Liver (tissue), 9 donors: Measurements from ENCODE around the gene LMBRD2. TPM values are rescaled to one million over a fixed set of nuclear protein-coding genes. Genes with fewer than 3 reads are reported as not detected.

Experiments used
- DNase-seq: peaks from one replicate; pipeline ENCODE4 v3.0.0-alpha.2; 2017; ENCODE audit warnings: low spot score
- H3K27ac ChIP-seq, 2 donors: one replicate each; pipeline ENCODE4 v1.7.0; 2013; ENCODE audit warnings: inconsistent platforms in 2 of 2, low read length in 2 of 2, control low read depth in 1 of 2, low read depth in 1 of 2, mild to moderate bottlenecking in 1 of 2
- H3K27me3 ChIP-seq, 4 donors: one replicate each; pipeline versions ENCODE4 v1.6.1 to v1.7.0; 2013; ENCODE audit warnings: low read length in 3 of 4, inconsistent platforms in 1 of 4, mild to moderate bottlenecking in 1 of 4, moderate library complexity in 1 of 4; ENCODE audit not compliant: control insufficient read depth in 4 of 4, insufficient read depth in 4 of 4
- H3K36me3 ChIP-seq, 4 donors: one replicate each; pipeline versions ENCODE4 v1.6.1 to v1.7.0; 2013; ENCODE audit warnings: low read length in 3 of 4, mild to moderate bottlenecking in 3 of 4, low read depth in 1 of 4, moderate library complexity in 1 of 4; ENCODE audit not compliant: control insufficient read depth in 4 of 4, insufficient read depth in 3 of 4
- H3K4me1 ChIP-seq, 4 donors: one replicate each; pipeline versions ENCODE4 v1.6.1 to v1.7.0; 2013; ENCODE audit warnings: low read length in 3 of 4, mild to moderate bottlenecking in 3 of 4, moderate library complexity in 1 of 4; ENCODE audit not compliant: control insufficient read depth in 4 of 4, insufficient read depth in 4 of 4
- H3K4me3 ChIP-seq, 3 donors: one replicate each; pipeline versions ENCODE4 v1.6.1 to v1.7.0; 2013; ENCODE audit warnings: low read length in 3 of 3, control low read depth in 1 of 3, low read depth in 1 of 3, mild to moderate bottlenecking in 1 of 3
- H3K9ac ChIP-seq, 2 donors: one replicate each; pipeline ENCODE4 v1.7.0; 2013; ENCODE audit warnings: low read length in 2 of 2, mild to moderate bottlenecking in 2 of 2, moderate library complexity in 2 of 2, control low read depth in 1 of 2, low read depth in 1 of 2
- H3K9me3 ChIP-seq, 4 donors: one replicate each; pipeline versions ENCODE4 v1.6.1 to v1.7.0; 2013; ENCODE audit warnings: low read length in 3 of 4; ENCODE audit not compliant: control insufficient read depth in 4 of 4
- ATF3 ChIP-seq: IDR thresholded peaks from 2 replicates; pipeline ENCODE4 v1.6.1; 2016; ENCODE audit warnings: antibody characterized with exemption
- CTCF ChIP-seq: fragments of 150-350 bp; IDR thresholded peaks from 2 replicates; pipeline ENCODE4 v1.5.1; 2017; ENCODE audit warnings: improper control_type of control experiment, low read depth, low read length; ENCODE audit not compliant: missing input control
- EGR1 ChIP-seq, 2 donors: IDR thresholded peaks; 2 replicates each; pipeline ENCODE4 v1.6.1; 2016 to 2018; ENCODE audit warnings: antibody characterized with exemption in 2 of 2, low read depth in 2 of 2
- FOXA1 ChIP-seq: IDR thresholded peaks from 2 replicates; pipeline ENCODE4 v1.6.1; 2016; ENCODE audit warnings: antibody characterized with exemption
- GABPA ChIP-seq, 2 donors: IDR thresholded peaks in 1 of 2; conservative IDR thresholded peaks in 1 of 2; 2 replicates each; pipeline ENCODE4 v1.6.1; 2016; ENCODE audit warnings: antibody characterized with exemption in 2 of 2, mild to moderate bottlenecking in 1 of 2, moderate library complexity in 1 of 2
- HNF4A ChIP-seq, 2 donors: conservative IDR thresholded peaks; 2 replicates each; pipeline ENCODE4 v1.6.1; 2016; ENCODE audit warnings: antibody characterized with exemption in 2 of 2, mild to moderate bottlenecking in 2 of 2
- MAX ChIP-seq: IDR thresholded peaks from 2 replicates; pipeline ENCODE4 v1.6.1; 2016; ENCODE audit warnings: antibody characterized with exemption
- NR2F2 ChIP-seq: IDR thresholded peaks from 2 replicates; pipeline ENCODE4 v1.6.1; 2016; ENCODE audit warnings: antibody characterized with exemption
- RAD21 ChIP-seq, 2 donors: IDR thresholded peaks; 2 replicates each; pipeline ENCODE4 v1.6.1; 2016; ENCODE audit warnings: antibody characterized with exemption in 2 of 2, mild to moderate bottlenecking in 2 of 2
- REST ChIP-seq: IDR thresholded peaks from 2 replicates; pipeline ENCODE4 v1.6.1; 2016; ENCODE audit warnings: antibody characterized with exemption, mild to moderate bottlenecking
- TAF1 ChIP-seq: conservative IDR thresholded peaks from 2 replicates; pipeline ENCODE4 v1.6.1; 2016; ENCODE audit warnings: antibody characterized with exemption, mild to moderate bottlenecking
- YY1 ChIP-seq: IDR thresholded peaks from 2 replicates; pipeline ENCODE4 v1.6.1; 2016; ENCODE audit warnings: antibody characterized with exemption, mild to moderate bottlenecking
- WGBS: extraction: QIAGEN DNeasy Blood & Tissue Kit; methylation state at CpG from one replicate; pipeline ENCODE4 v1.1.7; 2013; 5-methylcytosine and 5-hydroxymethylcytosine counted together
- polyA plus RNA-seq, 2 donors: library from polyadenylated mRNA; stranded (reverse) in 1 of 2; unstranded in 1 of 2; fragments of 200-250 nt in 1 of 2; fragments of >200 nt in 1 of 2; fragmentation: Nextera tagmentation in 1 of 2; extraction: Ambion mirVana in 1 of 2; gene quantifications; one replicate each; pipeline versions ENCODE4 v1.2.1 to v1.2.3, GENCODE V29; 2013 to 2015
- total RNA-seq, 2 donors: library from RNA; depleted of rRNA; stranded (reverse); fragments of >200 nt; gene quantifications; one replicate each; pipeline ENCODE4 v1.2.3, GENCODE V29; 2014
- TF ChIP-seq, protein P1 (sequence below): IDR thresholded peaks from 2 replicates; pipeline ENCODE4 v1.6.1; 2016; ENCODE audit warnings: antibody characterized with exemption
- donor health status: healthy.
- donor health status: healthy.
- donor health status: healthy.
- donor health status: healthy.
- donor health status: healthy.

The LMBRD2 gene
- total and polyA plus RNA-seq, 4 donors = 3.8 to 20.5 (median 9.2) TPM

- DNase-seq = no peak
- Histone ChIP-seq H3K27ac (no peak overlapping the region), H3K4me3 (no peak overlapping the region), H3K36me3 (no peaks in the 10 kb centered on the region), H3K4me1 (peaks cover 0 to 5% (median 4%) of the 10 kb centered on the region in 4 donors), H3K27me3 (no peaks in the 10 kb centered on the region), H3K9ac (peak overlapping the region in 1 of 2 donors; percentile 13), H3K9me3 (no peaks in the 10 kb centered on the region)
- TF ChIP-seq RAD21 (IDR thresholded peaks at IDR 0.05) (peak; percentile 64 to 78), CTCF (peak; percentile 19), ATF3 (no peak), HNF4A (conservative IDR thresholded peaks at IDR 0.05) (no peak)
- WGBS = 68% methylated on average over 3 of the region's 3 CpGs
These were observed 78.0 kb downstream of the LMBRD2 start for GRCh38 chr5:36073595-36074216.

- H3K4me1 ChIP-seq = peaks cover 0 to 15% (median 8%) of the 10 kb centered on the region in 4 donors
- DNase-seq = no peak
These were observed 80.8 kb downstream of the LMBRD2 start for GRCh38 chr5:36070687-36071571.

More at GRCh38 chr5:36070687-36071571, 80.8 kb downstream of the LMBRD2 start:
- TF ChIP-seq ATF3 (no peak), FOXA1 (no peak), EGR1 (IDR thresholded peaks at IDR 0.05; ENCODE audit: low read depth in 2 of 2) (no peak), NR2F2 (no peak), MAX (no peak), REST (no peak), TAF1 (no peak), HNF4A (conservative IDR thresholded peaks at IDR 0.05) (no peak), RAD21 (IDR thresholded peaks at IDR 0.05) (no peak), GABPA (IDR thresholded peaks at IDR 0.05 in 1 of 2, conservative IDR thresholded peaks at IDR 0.05 in 1 of 2) (no peak), YY1 (no peak)
- TF ChIP-seq, protein P1, sequence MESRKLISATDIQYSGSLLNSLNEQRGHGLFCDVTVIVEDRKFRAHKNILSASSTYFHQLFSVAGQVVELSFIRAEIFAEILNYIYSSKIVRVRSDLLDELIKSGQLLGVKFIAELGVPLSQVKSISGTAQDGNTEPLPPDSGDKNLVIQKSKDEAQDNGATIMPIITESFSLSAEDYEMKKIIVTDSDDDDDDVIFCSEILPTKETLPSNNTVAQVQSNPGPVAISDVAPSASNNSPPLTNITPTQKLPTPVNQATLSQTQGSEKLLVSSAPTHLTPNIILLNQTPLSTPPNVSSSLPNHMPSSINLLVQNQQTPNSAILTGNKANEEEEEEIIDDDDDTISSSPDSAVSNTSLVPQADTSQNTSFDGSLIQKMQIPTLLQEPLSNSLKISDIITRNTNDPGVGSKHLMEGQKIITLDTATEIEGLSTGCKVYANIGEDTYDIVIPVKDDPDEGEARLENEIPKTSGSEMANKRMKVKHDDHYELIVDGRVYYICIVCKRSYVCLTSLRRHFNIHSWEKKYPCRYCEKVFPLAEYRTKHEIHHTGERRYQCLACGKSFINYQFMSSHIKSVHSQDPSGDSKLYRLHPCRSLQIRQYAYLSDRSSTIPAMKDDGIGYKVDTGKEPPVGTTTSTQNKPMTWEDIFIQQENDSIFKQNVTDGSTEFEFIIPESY = no peak
- WGBS = 21% methylated on average over 9 of the region's 9 CpGs
- peak overlapping the region; percentile 49 to 53 for H3K9ac ChIP-seq
- peak overlapping the region; percentile 33 to 75 (median 49) for H3K4me3 ChIP-seq
- peak overlapping the region; percentile 50 to 72 for H3K27ac ChIP-seq
- no peaks in the 10 kb centered on the region for H3K9me3 ChIP-seq
- no peaks in the 10 kb centered on the region for H3K36me3 ChIP-seq
- H3K27me3 ChIP-seq = no peaks in the 10 kb centered on the region
